ENCODE results near the gene CKB.

The CKB gene

GRCh38 chr14:103522649-103523574 is at the start of gene CKB:
CKB (minus strand) TSS chr14:103522830; CDS start chr14:103522493, 337 bp downstream.
- peak; percentile 26 to 51 for DNase-seq

DNA sequence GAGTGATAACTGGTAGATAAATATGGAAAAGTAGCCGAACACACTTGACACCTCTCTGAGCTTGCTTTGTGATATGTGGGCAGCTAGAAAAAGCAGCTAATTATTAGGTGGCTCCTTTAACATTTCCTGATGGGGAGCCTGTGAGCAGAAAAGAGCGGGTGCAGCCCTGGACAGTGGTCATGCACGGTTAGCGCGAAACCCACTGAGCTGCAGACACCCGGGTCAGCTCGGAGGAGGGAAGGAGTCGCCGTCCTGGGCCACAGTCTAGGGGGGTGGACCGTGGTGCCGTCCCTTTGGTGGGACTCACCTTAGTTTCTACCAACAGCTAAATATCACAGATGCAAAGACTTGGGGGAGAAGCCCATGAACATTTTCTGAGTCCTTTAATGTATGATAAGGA is 46.8 kb upstream of the CKB start:
- no peak for DNase-seq

- DNase-seq = no peak
Measured at GRCh38 chr14:103568952-103569351, 46.3 kb upstream of the CKB start.

GRCh38 chr14:103563844-103564505 is 41.3 kb upstream of the CKB start:
- no peak for DNase-seq

- no peak for DNase-seq
Measured at GRCh38 chr14:103563226-103563620, 40.6 kb upstream of the CKB start.

DNA sequence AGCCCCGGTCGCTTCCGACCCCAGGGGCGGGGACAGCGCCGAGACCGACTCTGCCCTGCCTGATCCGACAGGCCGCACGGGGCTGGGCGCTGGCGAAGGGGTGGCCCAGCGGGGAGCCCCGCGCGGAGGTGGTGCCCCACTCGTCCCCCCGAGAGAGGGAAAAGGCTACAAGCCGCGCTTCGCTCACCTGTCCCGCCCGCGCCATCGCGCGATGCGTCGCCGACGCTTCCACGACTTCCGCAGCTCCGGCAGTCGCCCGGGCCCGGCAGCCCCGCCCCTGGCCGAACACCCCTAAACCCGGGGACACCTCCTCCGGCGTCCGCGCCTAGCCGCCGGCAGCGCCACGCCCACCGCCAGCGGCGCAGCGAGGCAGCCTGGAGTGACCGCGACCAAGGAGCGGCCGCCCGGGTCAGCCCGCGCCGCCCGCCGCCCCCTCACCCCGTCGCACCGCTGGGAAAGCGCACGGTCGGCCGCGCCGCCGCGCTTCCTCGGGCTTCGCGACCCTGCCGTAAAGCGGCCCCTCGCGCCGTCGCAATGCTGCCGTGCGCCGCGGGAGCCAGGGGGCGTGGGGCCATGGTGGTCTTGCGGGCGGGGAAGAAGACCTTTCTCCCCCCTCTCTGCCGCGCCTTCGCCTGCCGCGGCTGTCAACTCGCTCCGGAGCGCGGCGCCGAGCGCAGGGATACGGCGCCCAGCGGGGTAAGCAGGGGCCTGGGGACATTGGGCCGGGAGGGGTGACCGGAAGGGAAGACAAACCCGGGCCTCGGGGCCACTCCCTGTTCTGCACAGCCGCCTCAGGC is 40.0 kb upstream of the CKB start, which contains the start of the genes BAG5 and COA8:
BAG5 (minus strand) TSS at position 229 of the 797 bp plus-strand sequence. CDS start 1,493 bp downstream, outside the sequence.
COA8 (plus strand) TSS at position 532 of the 797 bp plus-strand sequence; CDS start at position 574, 42 bp downstream.
- peak; percentile 73 to 81 for DNase-seq

- DNase-seq = peak in 1 of 2 donors; percentile 39
Measured at GRCh38 chr14:103562179-103562428, 39.5 kb upstream of the CKB start.

- DNase-seq = peak; percentile 24 to 26
Measured at GRCh38 chr14:103561381-103562178, 39.0 kb upstream of the CKB start.

GRCh38 chr14:103560691-103561090 is 38.1 kb upstream of the CKB start:
- peak; percentile 45 to 61 for DNase-seq

DNA sequence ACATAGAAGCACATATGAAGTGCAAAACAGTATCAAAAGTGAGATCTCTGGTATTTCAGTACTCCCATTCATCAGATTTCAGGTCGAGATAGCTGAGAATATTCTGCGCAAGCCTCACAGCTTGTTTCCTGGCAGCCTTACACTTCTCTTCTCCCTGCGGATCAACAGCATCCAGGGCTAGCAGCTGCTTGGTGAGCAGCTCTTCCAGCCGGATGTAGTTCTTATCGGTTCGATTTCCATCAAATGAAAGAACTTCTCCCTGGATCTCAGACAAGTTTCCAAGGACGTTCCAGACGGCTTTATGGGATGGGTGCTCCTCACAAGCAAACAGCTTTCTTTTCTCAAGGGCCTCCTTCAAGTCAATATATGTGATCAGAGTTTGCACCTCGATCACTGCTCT is 37.1 kb upstream of the CKB start:
- no peak for DNase-seq

- DNase-seq = peak in 1 of 2 donors; percentile 44
Measured at GRCh38 chr14:103558071-103558882, 35.6 kb upstream of the CKB start.

DNA sequence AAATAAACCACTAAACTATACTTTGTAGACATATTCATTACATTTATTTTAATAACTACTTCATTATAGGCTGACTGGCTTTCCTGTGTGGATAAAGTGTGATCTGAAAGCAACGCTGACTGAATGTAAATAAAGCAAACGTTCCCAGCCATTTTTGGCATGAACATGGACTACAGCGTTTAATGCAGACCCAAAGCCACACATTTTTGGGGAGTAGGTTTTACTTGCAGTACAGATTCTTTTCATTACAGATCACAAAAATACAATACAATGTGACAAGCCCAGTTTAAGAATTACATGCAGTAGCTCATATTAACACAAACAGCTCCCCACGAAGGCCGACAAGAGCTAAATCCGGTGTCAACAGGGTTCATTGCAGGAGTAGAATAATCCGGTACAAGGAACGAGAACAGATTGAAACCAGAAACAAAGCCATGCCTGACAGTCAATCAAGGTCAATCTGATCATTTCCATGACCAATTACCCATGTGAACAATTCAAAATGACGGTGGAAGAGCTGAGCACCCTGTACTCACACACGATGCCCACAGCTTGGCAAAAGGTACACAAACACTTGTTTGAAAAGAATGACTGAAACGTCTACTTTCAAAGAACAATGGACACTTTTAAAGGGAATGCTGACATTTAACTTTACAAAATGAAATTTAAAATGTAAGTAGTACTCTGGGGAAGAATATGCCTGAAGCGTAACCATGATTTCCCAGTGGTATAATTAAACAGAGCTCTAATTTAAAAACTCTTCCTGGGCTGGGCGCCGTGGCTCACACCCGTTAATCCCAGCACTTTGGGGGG is 34.5 kb upstream of the CKB start:
- no peak for DNase-seq

DNA sequence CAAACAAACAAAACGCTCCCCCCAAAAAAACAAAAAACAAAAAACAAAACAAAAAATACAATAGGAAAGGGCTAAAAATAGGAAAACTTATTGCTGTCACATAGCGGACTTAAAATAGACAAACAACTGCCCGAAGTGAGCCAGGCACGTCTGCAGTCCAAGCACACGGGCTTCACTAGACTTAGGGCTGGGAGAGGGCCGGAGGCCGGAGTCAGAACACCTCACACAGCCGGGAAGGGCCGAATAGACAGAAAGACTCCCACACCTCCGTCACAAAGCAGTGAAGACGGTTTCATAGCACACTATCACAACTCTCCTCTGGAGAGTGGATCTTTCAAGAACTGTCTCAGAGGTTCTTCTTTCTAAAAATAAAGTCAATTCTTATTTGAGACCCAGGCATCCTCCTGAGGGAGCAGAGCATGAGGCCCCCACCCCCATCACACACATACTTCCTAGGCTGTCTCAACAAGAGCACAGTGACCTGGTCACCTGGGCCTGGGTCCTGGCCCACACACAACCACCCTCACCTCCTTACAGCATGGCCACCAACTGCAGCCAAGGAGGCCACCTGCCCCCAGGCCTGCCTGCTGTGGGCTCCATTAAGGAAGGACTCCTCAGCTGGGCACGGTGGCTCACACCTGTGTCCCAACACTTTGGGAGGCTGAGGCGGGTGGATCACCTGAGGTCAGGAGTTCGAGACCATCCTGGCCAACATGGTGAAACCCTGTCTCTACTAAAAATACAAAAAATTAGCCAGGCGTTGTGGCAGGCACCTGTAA is 33.1 kb upstream of the CKB start:
- DNase-seq = no peak

DNA sequence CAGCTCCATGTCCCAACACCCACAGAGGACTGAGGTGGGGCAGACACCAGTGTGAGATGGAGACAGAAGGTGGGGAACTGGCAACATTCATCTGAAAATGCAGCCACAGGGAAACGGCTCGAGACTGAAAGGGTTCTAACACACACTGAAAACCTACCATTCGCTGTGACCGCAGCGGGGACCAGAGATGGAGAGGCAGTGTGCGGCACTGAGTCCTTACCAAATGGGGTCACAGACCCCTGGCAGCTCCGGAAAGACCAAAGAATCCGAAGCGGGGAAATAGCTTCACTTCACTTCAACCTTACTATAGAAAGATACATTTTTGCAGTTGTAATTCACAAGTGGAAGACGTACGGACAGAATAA is 30.2 kb upstream of the CKB start:
- DNase-seq = no peak

DNA sequence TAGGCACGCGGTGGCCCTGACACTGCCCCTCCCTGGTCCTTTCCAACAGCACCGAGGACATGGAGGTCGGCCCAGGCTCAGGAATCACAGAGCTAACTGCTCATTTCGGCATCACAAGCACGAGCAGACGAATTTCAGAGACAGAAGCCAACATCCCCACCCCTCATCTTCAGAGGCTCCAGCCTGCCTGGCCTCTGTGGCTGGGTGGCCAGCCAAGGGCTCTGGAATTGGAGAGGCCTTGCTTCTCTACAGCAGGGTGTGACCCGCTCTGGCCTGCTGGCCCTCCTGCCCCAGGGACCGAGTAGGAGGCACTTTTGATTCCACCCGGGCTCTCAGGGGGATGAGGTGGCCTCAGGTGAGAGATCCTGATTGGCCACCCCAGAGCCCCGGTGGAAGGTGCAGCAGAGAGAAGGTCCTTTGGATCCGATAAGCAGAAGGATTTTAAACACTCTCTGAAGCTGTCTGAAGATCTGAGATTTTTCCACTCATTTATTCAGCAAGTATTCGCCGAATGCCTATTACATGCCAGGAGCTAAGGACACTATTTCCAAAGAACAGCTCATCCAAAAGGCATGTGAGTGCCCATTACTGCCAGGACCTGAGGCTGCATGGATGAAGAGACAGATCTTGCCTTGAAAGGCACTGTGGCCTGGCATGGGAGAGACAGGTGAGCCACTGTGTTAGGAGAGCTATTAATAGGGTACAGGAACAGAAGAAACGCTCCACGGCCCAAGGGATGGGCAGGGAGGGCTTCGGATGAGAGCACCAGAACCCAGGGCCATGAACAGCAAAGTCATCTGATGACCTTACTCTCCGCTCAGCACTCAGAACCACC is 29.6 kb upstream of the CKB start:
- no peak for DNase-seq

DNA sequence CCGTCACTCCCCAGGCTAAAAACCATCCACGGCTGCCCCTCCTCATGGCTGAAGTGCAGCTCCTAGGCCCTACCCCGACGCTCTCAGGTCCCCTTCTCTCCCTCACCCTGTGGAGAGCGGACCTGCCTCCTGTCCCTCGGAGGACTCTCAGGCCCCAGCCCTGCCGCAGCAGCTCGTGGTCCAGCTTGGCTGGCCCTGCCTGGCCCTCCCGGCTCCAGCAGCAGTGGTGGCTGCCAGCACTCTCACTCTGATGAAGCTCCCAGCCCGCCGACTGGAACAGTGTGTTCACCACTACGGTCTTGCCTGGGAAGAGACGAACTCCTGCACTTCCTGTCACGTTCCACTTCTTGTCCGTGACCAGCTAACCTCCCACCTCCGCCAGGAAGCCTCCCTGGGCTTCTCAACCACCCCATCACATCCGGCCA is 28.7 kb upstream of the CKB start:
- no peak for DNase-seq

DNA sequence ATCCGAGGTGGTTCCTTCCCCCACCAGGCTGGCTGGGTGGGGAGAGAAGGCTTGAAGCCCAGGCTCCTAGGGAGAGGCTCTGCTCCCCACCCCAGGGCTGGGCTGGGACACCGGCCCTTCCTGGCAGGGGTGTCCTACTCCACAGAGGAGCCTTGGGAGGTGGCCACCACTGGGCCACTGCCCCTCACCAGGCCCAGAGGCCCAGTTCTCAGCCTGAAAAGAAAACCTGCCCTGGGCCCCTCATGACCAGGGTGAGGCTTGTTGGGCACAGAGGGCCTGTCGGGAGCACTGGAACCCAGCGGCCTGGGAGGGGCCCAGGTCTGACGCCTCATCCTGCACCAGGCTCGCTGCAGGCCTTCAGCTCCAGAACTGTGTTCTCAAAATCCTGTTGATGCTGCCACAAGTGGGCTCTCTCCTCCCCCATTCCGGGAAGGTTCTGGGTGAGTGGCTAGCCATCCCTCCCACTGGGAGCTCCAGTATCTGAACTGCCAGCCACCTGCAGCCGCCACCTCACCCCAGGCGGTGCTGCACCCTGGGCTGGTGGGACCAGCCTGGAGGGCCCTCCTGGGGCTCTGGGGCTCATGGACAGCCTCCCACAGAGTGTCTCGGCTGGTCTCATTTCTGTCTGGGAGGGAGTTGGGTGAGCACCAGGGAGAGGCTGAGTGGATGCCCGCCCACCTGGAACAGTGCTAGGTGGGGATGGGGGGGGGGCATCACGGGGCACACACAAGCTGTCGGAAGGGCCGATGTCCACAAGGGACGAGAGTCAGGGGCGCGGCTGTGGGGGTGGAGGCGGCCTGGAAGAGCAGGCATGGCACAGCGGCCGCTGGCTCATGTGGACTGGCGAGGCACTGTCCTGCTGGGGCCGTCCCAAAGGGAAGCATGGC is 28.1 kb upstream of the CKB start:
- no peak for DNase-seq

All from inflammatory macrophage treated with lipopolysaccharide for 1 hour (primary cell).